H1 (cell line): Measurements from ENCODE around the gene PDE8B. TPM values are rescaled to one million over a fixed set of nuclear protein-coding genes. Genes with fewer than 3 reads are reported as not detected.

ENCODE experiments used
- CTBP2 ChIP-seq: IDR thresholded peaks from 2 replicates; pipeline ENCODE4 v1.7.0; 2011; ENCODE audit warnings: borderline replicate concordance, mild to moderate bottlenecking, moderate library complexity, mixed read lengths, low read length; ENCODE audit not compliant: insufficient read depth, insufficient read length
- RXRA ChIP-seq: IDR thresholded peaks from 2 replicates; pipeline ENCODE4 v1.6.1; 2011; ENCODE audit warnings: low read depth, mild to moderate bottlenecking, low read length, moderate library complexity; ENCODE audit not compliant: insufficient read depth
- polyA plus RNA-seq, 7 experiments: library from polyadenylated mRNA; depleted of rRNA in 3 of 7; stranded (reverse) in 5 of 7; unstranded in 2 of 7; fragments of >200 nt in 5 of 7; fragments of 200-250 nt in 2 of 7; gene quantifications; 1 replicate in 5 of 7; 2 replicates in 1 of 7; 4 replicates in 1 of 7; pipeline versions ENCODE4 v1.2.1 to v1.2.3, GENCODE V29; 2011 to 2013; ENCODE audit warnings: missing spikeins in 2 of 7, mixed read lengths in 2 of 7
- total RNA-seq: library from RNA; stranded (reverse); fragmentation: NEBNext Ultra II Directional; extraction: Animal tissue kit (Norgen Biotek cat#: 25700); gene quantifications from 2 replicates; pipeline ENCODE4 v1.2.1, GENCODE V29; 2021
- TF ChIP-seq, protein P1 (sequence below): fragments of 300-600 bp; sonication (generic); IDR thresholded peaks from 2 replicates; pipeline ENCODE4 v1.7.1; 2012; ENCODE audit warnings: low read length, moderate library complexity, mild to moderate bottlenecking, inconsistent platforms; ENCODE audit not compliant: insufficient replicate concordance

Gene PDE8B
- total and polyA plus RNA-seq, 2 of the 8 experiments (the other 6 are each of a cell fraction or from before 2014, with no cell fraction given) = 0.32 to 1.1 TPM

DNA sequence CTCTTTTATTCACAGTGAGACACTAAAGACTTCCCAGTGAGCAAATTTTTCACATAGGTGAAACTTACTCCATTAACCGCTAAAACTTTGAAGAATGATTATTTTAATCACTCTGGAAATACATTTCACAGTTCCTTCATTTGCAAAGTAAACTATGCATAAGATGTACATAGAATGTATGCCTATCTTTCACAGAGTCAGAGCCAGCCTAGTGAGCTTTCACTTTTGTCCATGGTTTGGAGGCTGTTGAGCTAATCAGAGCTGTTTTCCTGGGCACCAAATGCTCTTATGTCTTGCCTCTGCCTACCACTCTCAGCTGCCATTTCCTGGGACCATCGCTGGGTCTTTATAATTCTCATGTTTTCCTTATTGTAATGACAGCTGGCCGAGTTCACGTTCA lies 67.3 kb downstream of the PDE8B start (continued):
- TF ChIP-seq, protein P1, sequence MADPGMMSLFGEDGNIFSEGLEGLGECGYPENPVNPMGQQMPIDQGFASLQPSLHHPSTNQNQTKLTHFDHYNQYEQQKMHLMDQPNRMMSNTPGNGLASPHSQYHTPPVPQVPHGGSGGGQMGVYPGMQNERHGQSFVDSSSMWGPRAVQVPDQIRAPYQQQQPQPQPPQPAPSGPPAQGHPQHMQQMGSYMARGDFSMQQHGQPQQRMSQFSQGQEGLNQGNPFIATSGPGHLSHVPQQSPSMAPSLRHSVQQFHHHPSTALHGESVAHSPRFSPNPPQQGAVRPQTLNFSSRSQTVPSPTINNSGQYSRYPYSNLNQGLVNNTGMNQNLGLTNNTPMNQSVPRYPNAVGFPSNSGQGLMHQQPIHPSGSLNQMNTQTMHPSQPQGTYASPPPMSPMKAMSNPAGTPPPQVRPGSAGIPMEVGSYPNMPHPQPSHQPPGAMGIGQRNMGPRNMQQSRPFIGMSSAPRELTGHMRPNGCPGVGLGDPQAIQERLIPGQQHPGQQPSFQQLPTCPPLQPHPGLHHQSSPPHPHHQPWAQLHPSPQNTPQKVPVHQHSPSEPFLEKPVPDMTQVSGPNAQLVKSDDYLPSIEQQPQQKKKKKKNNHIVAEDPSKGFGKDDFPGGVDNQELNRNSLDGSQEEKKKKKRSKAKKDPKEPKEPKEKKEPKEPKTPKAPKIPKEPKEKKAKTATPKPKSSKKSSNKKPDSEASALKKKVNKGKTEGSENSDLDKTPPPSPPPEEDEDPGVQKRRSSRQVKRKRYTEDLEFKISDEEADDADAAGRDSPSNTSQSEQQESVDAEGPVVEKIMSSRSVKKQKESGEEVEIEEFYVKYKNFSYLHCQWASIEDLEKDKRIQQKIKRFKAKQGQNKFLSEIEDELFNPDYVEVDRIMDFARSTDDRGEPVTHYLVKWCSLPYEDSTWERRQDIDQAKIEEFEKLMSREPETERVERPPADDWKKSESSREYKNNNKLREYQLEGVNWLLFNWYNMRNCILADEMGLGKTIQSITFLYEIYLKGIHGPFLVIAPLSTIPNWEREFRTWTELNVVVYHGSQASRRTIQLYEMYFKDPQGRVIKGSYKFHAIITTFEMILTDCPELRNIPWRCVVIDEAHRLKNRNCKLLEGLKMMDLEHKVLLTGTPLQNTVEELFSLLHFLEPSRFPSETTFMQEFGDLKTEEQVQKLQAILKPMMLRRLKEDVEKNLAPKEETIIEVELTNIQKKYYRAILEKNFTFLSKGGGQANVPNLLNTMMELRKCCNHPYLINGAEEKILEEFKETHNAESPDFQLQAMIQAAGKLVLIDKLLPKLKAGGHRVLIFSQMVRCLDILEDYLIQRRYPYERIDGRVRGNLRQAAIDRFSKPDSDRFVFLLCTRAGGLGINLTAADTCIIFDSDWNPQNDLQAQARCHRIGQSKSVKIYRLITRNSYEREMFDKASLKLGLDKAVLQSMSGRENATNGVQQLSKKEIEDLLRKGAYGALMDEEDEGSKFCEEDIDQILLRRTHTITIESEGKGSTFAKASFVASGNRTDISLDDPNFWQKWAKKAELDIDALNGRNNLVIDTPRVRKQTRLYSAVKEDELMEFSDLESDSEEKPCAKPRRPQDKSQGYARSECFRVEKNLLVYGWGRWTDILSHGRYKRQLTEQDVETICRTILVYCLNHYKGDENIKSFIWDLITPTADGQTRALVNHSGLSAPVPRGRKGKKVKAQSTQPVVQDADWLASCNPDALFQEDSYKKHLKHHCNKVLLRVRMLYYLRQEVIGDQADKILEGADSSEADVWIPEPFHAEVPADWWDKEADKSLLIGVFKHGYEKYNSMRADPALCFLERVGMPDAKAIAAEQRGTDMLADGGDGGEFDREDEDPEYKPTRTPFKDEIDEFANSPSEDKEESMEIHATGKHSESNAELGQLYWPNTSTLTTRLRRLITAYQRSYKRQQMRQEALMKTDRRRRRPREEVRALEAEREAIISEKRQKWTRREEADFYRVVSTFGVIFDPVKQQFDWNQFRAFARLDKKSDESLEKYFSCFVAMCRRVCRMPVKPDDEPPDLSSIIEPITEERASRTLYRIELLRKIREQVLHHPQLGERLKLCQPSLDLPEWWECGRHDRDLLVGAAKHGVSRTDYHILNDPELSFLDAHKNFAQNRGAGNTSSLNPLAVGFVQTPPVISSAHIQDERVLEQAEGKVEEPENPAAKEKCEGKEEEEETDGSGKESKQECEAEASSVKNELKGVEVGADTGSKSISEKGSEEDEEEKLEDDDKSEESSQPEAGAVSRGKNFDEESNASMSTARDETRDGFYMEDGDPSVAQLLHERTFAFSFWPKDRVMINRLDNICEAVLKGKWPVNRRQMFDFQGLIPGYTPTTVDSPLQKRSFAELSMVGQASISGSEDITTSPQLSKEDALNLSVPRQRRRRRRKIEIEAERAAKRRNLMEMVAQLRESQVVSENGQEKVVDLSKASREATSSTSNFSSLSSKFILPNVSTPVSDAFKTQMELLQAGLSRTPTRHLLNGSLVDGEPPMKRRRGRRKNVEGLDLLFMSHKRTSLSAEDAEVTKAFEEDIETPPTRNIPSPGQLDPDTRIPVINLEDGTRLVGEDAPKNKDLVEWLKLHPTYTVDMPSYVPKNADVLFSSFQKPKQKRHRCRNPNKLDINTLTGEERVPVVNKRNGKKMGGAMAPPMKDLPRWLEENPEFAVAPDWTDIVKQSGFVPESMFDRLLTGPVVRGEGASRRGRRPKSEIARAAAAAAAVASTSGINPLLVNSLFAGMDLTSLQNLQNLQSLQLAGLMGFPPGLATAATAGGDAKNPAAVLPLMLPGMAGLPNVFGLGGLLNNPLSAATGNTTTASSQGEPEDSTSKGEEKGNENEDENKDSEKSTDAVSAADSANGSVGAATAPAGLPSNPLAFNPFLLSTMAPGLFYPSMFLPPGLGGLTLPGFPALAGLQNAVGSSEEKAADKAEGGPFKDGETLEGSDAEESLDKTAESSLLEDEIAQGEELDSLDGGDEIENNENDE = no peak
- TF ChIP-seq RXRA (no peak), CTBP2 (no peak)
